Spleen (tissue), 7 donors: Measurements from ENCODE around the gene SORCS2.

Source experiments
- CTCF ChIP-seq, 11 experiments: fragments of 200-600 bp in 7 of 11; fragments of 450-650 bp in 4 of 11; sonication (generic) in 4 of 11; IDR thresholded peaks in 8 of 11; conservative IDR thresholded peaks in 3 of 11; 1 replicate in 7 of 11; 2 replicates in 4 of 11; pipeline versions ENCODE4 v1.4.0 to v1.8.0; 2016 to 2021; ENCODE audit warnings: antibody characterized with exemption in 11 of 11, inconsistent platforms in 4 of 11, mild to moderate bottlenecking in 1 of 11
- POLR2A ChIP-seq, 3 donors: fragments of 450-650 bp; IDR thresholded peaks; one replicate each; pipeline ENCODE4 v1.5.1; 2017; ENCODE audit warnings: antibody characterized with exemption in 3 of 3, mild to moderate bottlenecking in 1 of 3
- POLR2AphosphoS5 ChIP-seq, 3 donors: sonication (generic); formaldehyde crosslinking; IDR thresholded peaks; one replicate each; pipeline ENCODE4 v1.5.1; 2017; ENCODE audit warnings: antibody characterized with exemption in 3 of 3
- donor health status: DM: no; HTN: no; CAD: no; lungs with moderate emphysema.
- donor health status: DM: no; HTN: no; CAD: no.
- donor health status: DM: no; HTN: no; CAD: no.

- TF ChIP-seq CTCF (IDR thresholded peaks at IDR 0.05 in 8 of 11, conservative IDR thresholded peaks at IDR 0.05 in 3 of 11) (no peak), POLR2AphosphoS5 (IDR thresholded peaks at IDR 0.05) (no peak), POLR2A (IDR thresholded peaks at IDR 0.05) (no peak)
Observed at GRCh38 chr4:7423391-7423790, 231.1 kb downstream of the SORCS2 start.
